GM19240 (cell line): ENCODE measurements around the gene NUPR2.
"Not testable (repeated sequence)": the region's sequence is repeated elsewhere in the genome, so short reads cannot be mapped to it uniquely, and the experiment has no call there.

Experiments
- DNase-seq: peaks from one replicate; pipeline ENCODE4 v3.0.0; 2011; ENCODE audit warnings: low spot score; ENCODE audit not compliant: insufficient read length

The NUPR2 gene

DNA sequence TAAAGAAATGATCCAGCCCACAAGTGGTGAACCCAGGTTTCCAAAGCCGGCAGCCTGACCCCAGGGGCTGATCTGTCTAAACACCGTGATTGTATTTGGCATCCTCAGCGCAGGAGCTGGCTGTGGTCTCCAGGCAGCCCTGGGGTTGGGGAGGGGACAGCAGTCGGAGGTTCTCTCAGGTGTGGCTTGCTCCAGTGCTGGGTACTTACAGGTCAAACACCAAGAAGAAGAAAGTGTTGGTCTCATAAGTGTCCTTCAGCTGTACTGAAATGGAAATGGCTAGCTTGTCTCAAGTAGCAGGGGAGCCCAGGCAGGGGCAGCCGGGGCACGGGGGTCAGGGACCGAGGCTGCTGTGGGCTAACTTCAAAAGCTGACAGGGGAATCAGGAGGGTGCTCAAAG is 29.5 kb downstream of the NUPR2 start:
- no peak for DNase-seq

DNA sequence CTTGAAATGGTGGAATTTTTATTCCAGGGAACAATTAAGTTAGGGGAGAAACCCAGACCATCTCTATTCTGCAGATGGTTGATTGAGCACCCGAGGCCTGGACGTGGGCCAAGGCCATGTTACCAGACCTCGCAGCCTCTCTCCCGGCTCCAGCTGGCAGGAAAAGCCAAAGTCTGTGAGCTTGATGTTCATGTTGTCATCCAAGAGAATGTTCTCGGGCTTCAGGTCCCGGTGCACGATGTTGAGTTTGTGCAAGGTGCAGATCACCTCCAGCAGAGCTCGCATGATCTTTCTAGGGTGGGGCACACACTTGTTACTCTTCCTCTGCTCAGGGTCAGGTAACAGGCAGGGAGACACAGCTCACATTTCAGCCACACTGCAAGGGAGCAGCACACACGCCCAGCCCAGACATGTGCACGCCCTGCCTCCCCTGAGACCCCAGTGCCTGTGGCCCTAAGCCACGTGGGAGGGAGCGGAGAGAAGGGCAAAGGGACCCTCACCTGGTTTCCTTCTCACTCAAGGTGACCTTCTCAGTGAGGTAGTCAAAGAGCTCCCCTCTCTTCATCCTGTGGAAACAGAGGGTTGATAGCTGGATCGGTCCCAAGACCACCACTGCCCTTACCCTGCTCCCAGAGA is 32.9 kb downstream of the NUPR2 start:
- no peak for DNase-seq

DNA sequence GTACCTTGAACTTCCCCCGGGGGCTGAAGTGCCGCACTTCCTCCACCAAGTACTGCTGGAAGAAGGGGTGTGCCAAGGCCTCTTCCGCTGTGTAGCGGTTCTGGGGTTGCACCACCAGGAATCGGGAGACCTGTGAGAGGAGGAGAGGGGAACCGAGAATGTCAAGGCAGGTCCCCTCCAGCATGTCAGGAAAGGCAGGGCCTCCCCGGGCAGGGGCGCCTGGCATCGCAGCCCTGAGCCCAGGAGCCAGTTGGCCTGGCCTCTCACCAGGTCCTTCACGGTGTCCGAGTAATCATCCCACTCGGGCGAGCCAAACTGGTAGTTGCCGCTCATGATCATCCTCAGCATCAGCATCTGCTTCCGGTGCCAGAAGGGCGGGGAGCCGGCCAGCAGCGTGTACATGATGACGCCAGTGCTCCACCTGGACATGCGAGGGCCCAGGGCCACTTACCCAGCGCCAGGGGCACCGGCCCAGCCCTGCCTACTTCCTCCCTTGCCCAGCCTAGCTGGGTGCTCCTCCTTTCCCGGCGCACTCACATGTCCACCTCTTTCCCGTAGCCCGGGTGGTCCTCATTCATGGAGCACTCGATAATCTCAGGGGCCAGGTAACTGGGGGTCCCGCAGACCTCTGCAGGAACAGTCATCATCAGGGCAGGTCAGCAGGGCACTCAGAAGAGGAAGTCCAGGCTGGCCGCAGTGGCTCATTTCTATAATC is 34.4 kb downstream of the NUPR2 start:
- DNase-seq: no peak

DNA sequence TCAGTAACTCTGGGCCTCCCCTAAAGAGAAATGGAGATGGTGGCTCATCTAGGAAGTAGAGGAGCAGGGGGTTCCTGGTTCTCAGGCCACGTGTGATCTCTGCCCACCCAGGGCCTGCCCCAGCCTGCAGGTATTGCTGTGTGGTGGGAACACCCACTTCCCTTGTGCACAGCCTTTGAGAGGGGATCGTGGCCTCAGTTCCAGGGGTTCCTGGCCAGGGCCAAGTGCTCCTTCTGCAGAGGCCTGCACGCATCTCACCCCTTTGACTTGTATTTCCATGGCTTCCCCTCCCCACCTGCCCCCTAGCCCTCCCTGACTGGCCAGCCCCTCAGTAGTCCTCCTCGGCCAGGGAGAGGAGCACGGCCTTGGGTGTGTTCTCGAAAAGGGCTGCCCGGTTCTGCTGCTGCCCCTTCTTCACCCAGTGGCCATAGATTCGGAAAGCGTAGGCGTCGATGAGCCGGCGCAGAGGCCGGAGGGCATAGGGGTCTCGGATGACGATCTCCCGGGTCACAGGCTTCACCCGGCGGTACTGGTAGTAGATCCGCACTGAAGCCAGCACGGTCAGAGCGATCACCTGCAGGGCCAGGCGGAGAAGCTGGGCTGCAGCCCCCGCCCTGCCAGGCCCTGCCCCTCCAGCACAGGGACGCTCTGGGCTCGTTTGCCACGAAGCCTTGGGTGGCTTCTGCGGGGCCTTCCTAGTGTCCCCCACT is 35.3 kb downstream of the NUPR2 start:
- not testable (repeated sequence) for DNase-seq

DNA sequence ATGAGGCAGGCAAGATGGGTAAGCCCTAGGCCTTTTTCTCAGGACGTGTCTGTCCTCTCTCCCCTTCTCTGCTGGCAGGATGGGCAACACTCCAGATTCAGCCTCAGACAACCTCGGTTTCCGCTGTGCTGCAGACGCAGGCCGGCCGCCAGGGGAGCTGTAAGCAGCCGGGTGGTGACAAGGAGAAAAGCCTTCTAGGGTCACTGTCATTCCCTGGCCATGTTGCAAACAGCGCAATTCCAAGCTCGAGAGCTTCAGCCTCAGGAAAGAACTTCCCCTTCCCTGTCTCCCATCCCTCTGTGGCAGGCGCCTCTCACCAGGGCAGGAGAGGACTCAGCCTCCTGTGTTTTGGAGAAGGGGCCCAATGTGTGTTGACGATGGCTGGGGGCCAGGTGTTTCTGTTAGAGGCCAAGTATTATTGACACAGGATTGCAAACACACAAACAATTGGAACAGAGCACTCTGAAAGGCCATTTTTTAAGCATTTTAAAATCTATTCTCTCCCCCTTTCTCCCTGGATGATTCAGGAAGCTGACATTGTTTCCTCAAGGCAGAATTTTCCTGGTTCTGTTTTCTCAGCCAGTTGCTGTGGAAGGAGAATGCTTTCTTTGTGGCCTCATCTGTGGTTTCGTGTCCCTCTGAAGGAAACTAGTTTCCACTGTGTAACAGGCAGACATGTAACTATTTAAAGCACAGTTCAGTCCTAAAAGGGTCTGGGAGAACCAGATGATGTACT is 36.6 kb downstream of the NUPR2 start:
- DNase-seq: no peak

DNA sequence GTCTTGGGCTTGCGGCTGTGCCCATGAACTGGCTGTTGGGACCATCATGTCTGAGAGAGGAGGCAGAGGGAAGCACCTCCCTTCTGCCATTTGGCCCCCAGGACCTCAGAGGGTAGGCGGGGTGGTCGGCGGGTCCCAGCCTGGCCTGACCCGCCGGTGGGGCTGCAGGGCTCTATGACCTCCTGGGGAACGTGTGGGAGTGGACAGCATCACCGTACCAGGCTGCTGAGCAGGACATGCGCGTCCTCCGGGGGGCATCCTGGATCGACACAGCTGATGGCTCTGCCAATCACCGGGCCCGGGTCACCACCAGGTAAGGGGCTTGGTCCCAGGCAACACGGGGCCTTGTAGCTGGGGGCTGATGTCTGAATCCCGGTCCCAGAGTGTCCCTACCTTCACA is 38.0 kb downstream of the NUPR2 start:
- no peak for DNase-seq

DNA sequence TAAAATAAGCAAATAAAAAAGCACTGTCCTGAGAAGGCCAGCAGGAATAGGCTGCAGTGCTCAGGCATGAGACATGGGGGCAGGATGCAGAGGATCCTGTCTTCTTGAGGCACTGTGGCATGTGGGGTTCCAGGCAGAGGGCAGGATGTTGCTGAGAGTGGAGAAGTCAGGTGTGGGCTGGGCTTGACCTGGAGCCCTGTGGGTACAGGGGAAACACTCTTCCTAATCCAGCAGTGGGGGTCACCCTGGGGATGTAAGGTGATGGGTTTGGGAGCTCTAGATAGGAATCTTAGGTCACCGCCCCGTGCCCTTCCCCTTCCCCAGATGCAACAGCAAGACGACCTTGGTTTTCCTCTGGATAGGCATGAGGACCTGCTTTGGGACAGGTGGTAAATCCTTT is 38.5 kb downstream of the NUPR2 start:
- DNase-seq: no peak

DNA sequence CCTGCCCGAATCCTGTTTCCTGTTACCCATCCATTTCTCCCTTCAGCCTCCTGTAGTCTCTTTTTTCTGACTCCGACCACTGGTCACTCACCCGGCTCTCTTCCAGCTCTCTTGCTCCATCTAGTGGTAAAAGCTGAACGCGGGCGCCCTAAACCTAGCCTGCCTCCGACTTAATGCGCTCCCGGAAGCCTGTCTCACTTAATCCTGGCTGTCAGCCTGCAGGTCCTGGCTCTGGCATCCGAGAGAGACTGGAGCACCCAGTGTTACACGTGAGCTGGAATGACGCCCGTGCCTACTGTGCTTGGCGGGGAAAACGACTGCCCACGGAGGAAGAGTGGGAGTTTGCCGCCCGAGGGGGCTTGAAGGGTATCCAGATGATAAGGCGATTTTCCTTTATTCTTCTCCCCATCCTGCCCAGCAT is 41.8 kb downstream of the NUPR2 start:
- DNase-seq: peak; percentile 34

DNA sequence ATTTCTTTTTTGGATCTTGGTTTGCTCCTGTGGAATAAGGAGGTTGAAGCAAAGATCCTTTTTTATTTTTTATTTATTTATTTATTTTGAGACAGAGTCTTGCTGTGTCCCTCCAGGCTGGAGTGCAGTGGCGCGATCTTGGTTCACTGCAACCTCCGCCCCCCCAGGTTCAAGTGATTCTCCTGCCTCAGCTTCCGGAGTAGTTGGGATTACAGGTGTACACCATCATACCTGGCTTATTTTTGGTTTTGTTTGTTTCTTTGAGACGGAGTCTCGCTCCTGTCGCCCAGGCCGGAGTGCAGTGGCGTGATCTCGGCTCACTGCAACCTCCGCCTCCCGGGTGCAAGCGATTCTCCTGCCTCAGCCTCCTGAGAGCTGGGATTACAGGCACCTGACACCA is 49.8 kb downstream of the NUPR2 start:
- DNase-seq: not testable (repeated sequence)
